ENCODE results near the gene PRELID2. TPM values are rescaled to one million over a fixed set of nuclear protein-coding genes. Genes with fewer than 3 reads are reported as not detected.
"Not testable (repeated sequence)": the region's sequence is repeated elsewhere in the genome, so short reads cannot be mapped to it uniquely, and the experiment has no call there.

The PRELID2 gene
- polyA plus RNA-seq, 4 donors: 16.5 to 42.8 (median 32.3) TPM

- Histone ChIP-seq H3K4me3 (ENCODE audit: low read depth in 1 of 3, low read length in 3 of 3) (no peak overlapping the region), H3K4me1 (ENCODE audit: control insufficient read depth in 3 of 3, insufficient read depth in 2 of 3, low read depth in 1 of 3, low read length in 2 of 3) (peaks cover 0 to 3% (median 0%) of the 10 kb centered on the region in 3 donors), H3K9me3 (ENCODE audit: control insufficient read depth in 2 of 2, insufficient read depth in 1 of 2, low read depth in 1 of 2, low read length in 1 of 2) (no peaks in the 10 kb centered on the region), H3K27ac (ENCODE audit: low read depth in 1 of 3, low read length in 2 of 3) (no peak overlapping the region), H3K27me3 (ENCODE audit: control insufficient read depth in 3 of 3, insufficient read depth in 3 of 3, low read length in 3 of 3) (no peaks in the 10 kb centered on the region), H3K36me3 (ENCODE audit: control insufficient read depth in 3 of 3, insufficient read depth in 2 of 3, low read depth in 1 of 3, low read length in 3 of 3) (peaks cover 0 to 8% (median 4%) of the 10 kb centered on the region in 3 donors)
- FAIRE-seq (no peak), DNase-seq (no peak)
- WGBS, 3 donors: 70 to 89% (median 78%) methylated on average over 2 of the region's 2 CpGs
Observed at GRCh38 chr5:145800181-145800580, 35.0 kb downstream of the PRELID2 start.

- not testable (repeated sequence) for H3K4me1 ChIP-seq (ENCODE audit: control insufficient read depth in 3 of 3, insufficient read depth in 2 of 3, low read depth in 1 of 3, low read length in 2 of 3); H3K4me3 ChIP-seq (ENCODE audit: low read depth in 1 of 3, low read length in 3 of 3); H3K27me3 ChIP-seq (ENCODE audit: control insufficient read depth in 3 of 3, insufficient read depth in 3 of 3, low read length in 3 of 3); H3K36me3 ChIP-seq (ENCODE audit: control insufficient read depth in 3 of 3, insufficient read depth in 2 of 3, low read depth in 1 of 3, low read length in 3 of 3); DNase-seq; H3K9me3 ChIP-seq (ENCODE audit: control insufficient read depth in 2 of 2, insufficient read depth in 1 of 2, low read depth in 1 of 2, low read length in 1 of 2); FAIRE-seq; H3K27ac ChIP-seq (ENCODE audit: low read depth in 1 of 3, low read length in 2 of 3)
Observed at GRCh38 chr5:145798503-145798902, 36.6 kb downstream of the PRELID2 start.

GRCh38 chr5:145797336-145797735, 37.8 kb downstream of the PRELID2 start:
- FAIRE-seq (no peak), DNase-seq (no peak)
- H3K27ac ChIP-seq (ENCODE audit: low read depth in 1 of 3, low read length in 2 of 3): no peak overlapping the region
- WGBS, 3 donors: 81 to 88% (median 86%) methylated on average over 1 of the region's 1 CpG
- H3K9me3 ChIP-seq (ENCODE audit: control insufficient read depth in 2 of 2, insufficient read depth in 1 of 2, low read depth in 1 of 2, low read length in 1 of 2): no peaks in the 10 kb centered on the region
- H3K27me3 ChIP-seq (ENCODE audit: control insufficient read depth in 3 of 3, insufficient read depth in 3 of 3, low read length in 3 of 3): no peaks in the 10 kb centered on the region
- H3K36me3 ChIP-seq (ENCODE audit: control insufficient read depth in 3 of 3, insufficient read depth in 2 of 3, low read depth in 1 of 3, low read length in 3 of 3): peaks cover 0 to 6% (median 2%) of the 10 kb centered on the region in 3 donors
- H3K4me3 ChIP-seq (ENCODE audit: low read depth in 1 of 3, low read length in 3 of 3): no peak overlapping the region
- no peaks in the 10 kb centered on the region for H3K4me1 ChIP-seq (ENCODE audit: control insufficient read depth in 3 of 3, insufficient read depth in 2 of 3, low read depth in 1 of 3, low read length in 2 of 3)

- Histone ChIP-seq H3K9me3 (ENCODE audit: control insufficient read depth in 2 of 2, insufficient read depth in 1 of 2, low read depth in 1 of 2, low read length in 1 of 2) (no peaks in the 10 kb centered on the region), H3K36me3 (ENCODE audit: control insufficient read depth in 3 of 3, insufficient read depth in 2 of 3, low read depth in 1 of 3, low read length in 3 of 3) (peaks cover 0 to 6% (median 5%) of the 10 kb centered on the region in 3 donors), H3K27ac (ENCODE audit: low read depth in 1 of 3, low read length in 2 of 3) (no peak overlapping the region), H3K27me3 (ENCODE audit: control insufficient read depth in 3 of 3, insufficient read depth in 3 of 3, low read length in 3 of 3) (no peaks in the 10 kb centered on the region), H3K4me3 (ENCODE audit: low read depth in 1 of 3, low read length in 3 of 3) (no peak overlapping the region), H3K4me1 (ENCODE audit: control insufficient read depth in 3 of 3, insufficient read depth in 2 of 3, low read depth in 1 of 3, low read length in 2 of 3) (no peaks in the 10 kb centered on the region)
- WGBS, 3 donors: 87 to 92% (median 88%) methylated on average over 2 of the region's 2 CpGs
- DNase-seq (no peak), FAIRE-seq (no peak)
Observed at GRCh38 chr5:145796318-145796717, 38.8 kb downstream of the PRELID2 start.

- no peaks in the 10 kb centered on the region for H3K9me3 ChIP-seq (ENCODE audit: control insufficient read depth in 2 of 2, insufficient read depth in 1 of 2, low read depth in 1 of 2, low read length in 1 of 2)
- no peaks in the 10 kb centered on the region for H3K4me1 ChIP-seq (ENCODE audit: control insufficient read depth in 3 of 3, insufficient read depth in 2 of 3, low read depth in 1 of 3, low read length in 2 of 3)
- FAIRE-seq: no peak
- peaks cover 0 to 5% (median 2%) of the 10 kb centered on the region in 3 donors for H3K36me3 ChIP-seq (ENCODE audit: control insufficient read depth in 3 of 3, insufficient read depth in 2 of 3, low read depth in 1 of 3, low read length in 3 of 3)
- H3K4me3 ChIP-seq (ENCODE audit: low read depth in 1 of 3, low read length in 3 of 3): no peak overlapping the region
- no peaks in the 10 kb centered on the region for H3K27me3 ChIP-seq (ENCODE audit: control insufficient read depth in 3 of 3, insufficient read depth in 3 of 3, low read length in 3 of 3)
- H3K27ac ChIP-seq (ENCODE audit: low read depth in 1 of 3, low read length in 2 of 3): no peak overlapping the region
- 68 to 93% (median 76%) methylated on average over 2 of the region's 2 CpGs for WGBS, 3 donors
- no peak for DNase-seq
Observed at GRCh38 chr5:145793574-145793973, 41.6 kb downstream of the PRELID2 start.

- no peaks in the 10 kb centered on the region for H3K9me3 ChIP-seq (ENCODE audit: control insufficient read depth in 2 of 2, insufficient read depth in 1 of 2, low read depth in 1 of 2, low read length in 1 of 2)
- no peak overlapping the region for H3K27ac ChIP-seq (ENCODE audit: low read depth in 1 of 3, low read length in 2 of 3)
- DNase-seq (no peak), FAIRE-seq (no peak)
- H3K4me1 ChIP-seq (ENCODE audit: control insufficient read depth in 3 of 3, insufficient read depth in 2 of 3, low read depth in 1 of 3, low read length in 2 of 3): no peaks in the 10 kb centered on the region
- WGBS, 3 donors: 64 to 83% (median 66%) methylated on average over 3 of the region's 3 CpGs
- H3K27me3 ChIP-seq (ENCODE audit: control insufficient read depth in 3 of 3, insufficient read depth in 3 of 3, low read length in 3 of 3): no peaks in the 10 kb centered on the region
- no peak overlapping the region for H3K4me3 ChIP-seq (ENCODE audit: low read depth in 1 of 3, low read length in 3 of 3)
- peaks cover 0 to 5% (median 2%) of the 10 kb centered on the region in 3 donors for H3K36me3 ChIP-seq (ENCODE audit: control insufficient read depth in 3 of 3, insufficient read depth in 2 of 3, low read depth in 1 of 3, low read length in 3 of 3)
Observed at GRCh38 chr5:145792840-145793239, 42.3 kb downstream of the PRELID2 start.

- H3K36me3 ChIP-seq (ENCODE audit: control insufficient read depth in 3 of 3, insufficient read depth in 2 of 3, low read depth in 1 of 3, low read length in 3 of 3): peaks cover 0 to 8% (median 6%) of the 10 kb centered on the region in 3 donors
- H3K27me3 ChIP-seq (ENCODE audit: control insufficient read depth in 3 of 3, insufficient read depth in 3 of 3, low read length in 3 of 3): no peaks in the 10 kb centered on the region
- no peak overlapping the region for H3K4me3 ChIP-seq (ENCODE audit: low read depth in 1 of 3, low read length in 3 of 3)
- FAIRE-seq (no peak), DNase-seq (no peak)
- no peak overlapping the region for H3K27ac ChIP-seq (ENCODE audit: low read depth in 1 of 3, low read length in 2 of 3)
- no peaks in the 10 kb centered on the region for H3K4me1 ChIP-seq (ENCODE audit: control insufficient read depth in 3 of 3, insufficient read depth in 2 of 3, low read depth in 1 of 3, low read length in 2 of 3)
- no peaks in the 10 kb centered on the region for H3K9me3 ChIP-seq (ENCODE audit: control insufficient read depth in 2 of 2, insufficient read depth in 1 of 2, low read depth in 1 of 2, low read length in 1 of 2)
- 92 to 95% (median 92%) methylated on average over 9 of the region's 9 CpGs for WGBS, 3 donors
Observed at GRCh38 chr5:145791866-145792265, 43.3 kb downstream of the PRELID2 start.

GRCh38 chr5:145787996-145788395, 47.1 kb downstream of the PRELID2 start:
- Histone ChIP-seq H3K4me1 (ENCODE audit: control insufficient read depth in 3 of 3, insufficient read depth in 2 of 3, low read depth in 1 of 3, low read length in 2 of 3) (no peaks in the 10 kb centered on the region), H3K27me3 (ENCODE audit: control insufficient read depth in 3 of 3, insufficient read depth in 3 of 3, low read length in 3 of 3) (no peaks in the 10 kb centered on the region), H3K9me3 (ENCODE audit: control insufficient read depth in 2 of 2, insufficient read depth in 1 of 2, low read depth in 1 of 2, low read length in 1 of 2) (no peaks in the 10 kb centered on the region), H3K27ac (ENCODE audit: low read depth in 1 of 3, low read length in 2 of 3) (no peak overlapping the region), H3K36me3 (ENCODE audit: control insufficient read depth in 3 of 3, insufficient read depth in 2 of 3, low read depth in 1 of 3, low read length in 3 of 3) (peaks cover 0 to 8% (median 6%) of the 10 kb centered on the region in 3 donors), H3K4me3 (ENCODE audit: low read depth in 1 of 3, low read length in 3 of 3) (no peak overlapping the region)
- DNase-seq (no peak), FAIRE-seq (no peak)
- 0 to 38% (median 34%) methylated on average over 1 of the region's 1 CpG for WGBS, 3 donors

GRCh38 chr5:145787507-145787906, 47.6 kb downstream of the PRELID2 start:
- no peak for FAIRE-seq
- Histone ChIP-seq H3K9me3 (ENCODE audit: control insufficient read depth in 2 of 2, insufficient read depth in 1 of 2, low read depth in 1 of 2, low read length in 1 of 2) (no peaks in the 10 kb centered on the region), H3K36me3 (ENCODE audit: control insufficient read depth in 3 of 3, insufficient read depth in 2 of 3, low read depth in 1 of 3, low read length in 3 of 3) (peaks cover 0 to 11% (median 4%) of the 10 kb centered on the region in 3 donors), H3K4me1 (ENCODE audit: control insufficient read depth in 3 of 3, insufficient read depth in 2 of 3, low read depth in 1 of 3, low read length in 2 of 3) (no peaks in the 10 kb centered on the region), H3K27me3 (ENCODE audit: control insufficient read depth in 3 of 3, insufficient read depth in 3 of 3, low read length in 3 of 3) (no peaks in the 10 kb centered on the region), H3K27ac (ENCODE audit: low read depth in 1 of 3, low read length in 2 of 3) (no peak overlapping the region), H3K4me3 (ENCODE audit: low read depth in 1 of 3, low read length in 3 of 3) (no peak overlapping the region)
- WGBS, 3 donors: 86 to 96% (median 95%) methylated on average over 3 of the region's 3 CpGs
- no peak for DNase-seq

Data from small intestine (tissue), 7 donors.